Bronchial epithelial cell (primary cell): ENCODE data around the gene ZC3H4. TPM values are rescaled to one million over a fixed set of nuclear protein-coding genes. Genes with fewer than 3 reads are reported as not detected.

ENCODE experiments used
- DNase-seq: peaks from one replicate; pipeline ENCODE4 v3.0.0-alpha.2; 2010; ENCODE audit warnings: low read depth
- FAIRE-seq: peaks from 2 replicates; lab custom pipeline; 2011; peaks lifted over from hg19 to GRCh38; lab: Jason Lieb, UNC
- H3K27me3 ChIP-seq: 2 replicates; pipeline ENCODE4 v1.5.1; 2011; ENCODE audit warnings: low read length; ENCODE audit not compliant: control insufficient read depth, insufficient read depth
- H3K36me3 ChIP-seq: 2 replicates; pipeline ENCODE4 v1.5.1; 2011; ENCODE audit warnings: low read length; ENCODE audit not compliant: control insufficient read depth, insufficient read depth
- H3K4me3 ChIP-seq: 2 replicates; pipeline ENCODE4 v1.5.1; 2011; ENCODE audit warnings: mild to moderate bottlenecking, low read depth, low read length, control low read depth
- total RNA-seq: library from RNA; depleted of rRNA; stranded (reverse); fragments of >200 nt; gene quantifications from 2 replicates; pipeline ENCODE4 v1.2.1, GENCODE V29; 2014
- TF ChIP-seq, protein P1 (sequence below): IDR thresholded peaks from 2 replicates; pipeline ENCODE4 v1.5.1; 2011; ENCODE audit warnings: mild to moderate bottlenecking, moderate library complexity, low read length, control low read depth, inconsistent platforms; ENCODE audit not compliant: insufficient read depth, severe bottlenecking

ZC3H4 gene
- total RNA-seq, 1 donor from 2014 or later, result 2.6 TPM

- Histone ChIP-seq H3K27me3 (no peaks in the 10 kb centered on the region), H3K36me3 (peaks cover 2% of the 10 kb centered on the region), H3K4me3 (peak overlapping the region; percentile 69)
- no peak for DNase-seq
- no peak for FAIRE-seq
- TF ChIP-seq, protein P1, sequence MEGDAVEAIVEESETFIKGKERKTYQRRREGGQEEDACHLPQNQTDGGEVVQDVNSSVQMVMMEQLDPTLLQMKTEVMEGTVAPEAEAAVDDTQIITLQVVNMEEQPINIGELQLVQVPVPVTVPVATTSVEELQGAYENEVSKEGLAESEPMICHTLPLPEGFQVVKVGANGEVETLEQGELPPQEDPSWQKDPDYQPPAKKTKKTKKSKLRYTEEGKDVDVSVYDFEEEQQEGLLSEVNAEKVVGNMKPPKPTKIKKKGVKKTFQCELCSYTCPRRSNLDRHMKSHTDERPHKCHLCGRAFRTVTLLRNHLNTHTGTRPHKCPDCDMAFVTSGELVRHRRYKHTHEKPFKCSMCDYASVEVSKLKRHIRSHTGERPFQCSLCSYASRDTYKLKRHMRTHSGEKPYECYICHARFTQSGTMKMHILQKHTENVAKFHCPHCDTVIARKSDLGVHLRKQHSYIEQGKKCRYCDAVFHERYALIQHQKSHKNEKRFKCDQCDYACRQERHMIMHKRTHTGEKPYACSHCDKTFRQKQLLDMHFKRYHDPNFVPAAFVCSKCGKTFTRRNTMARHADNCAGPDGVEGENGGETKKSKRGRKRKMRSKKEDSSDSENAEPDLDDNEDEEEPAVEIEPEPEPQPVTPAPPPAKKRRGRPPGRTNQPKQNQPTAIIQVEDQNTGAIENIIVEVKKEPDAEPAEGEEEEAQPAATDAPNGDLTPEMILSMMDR, result no peak
Measured at GRCh38 chr19:47111682-47112165, 1.9 kb downstream of the ZC3H4 start.

DNA sequence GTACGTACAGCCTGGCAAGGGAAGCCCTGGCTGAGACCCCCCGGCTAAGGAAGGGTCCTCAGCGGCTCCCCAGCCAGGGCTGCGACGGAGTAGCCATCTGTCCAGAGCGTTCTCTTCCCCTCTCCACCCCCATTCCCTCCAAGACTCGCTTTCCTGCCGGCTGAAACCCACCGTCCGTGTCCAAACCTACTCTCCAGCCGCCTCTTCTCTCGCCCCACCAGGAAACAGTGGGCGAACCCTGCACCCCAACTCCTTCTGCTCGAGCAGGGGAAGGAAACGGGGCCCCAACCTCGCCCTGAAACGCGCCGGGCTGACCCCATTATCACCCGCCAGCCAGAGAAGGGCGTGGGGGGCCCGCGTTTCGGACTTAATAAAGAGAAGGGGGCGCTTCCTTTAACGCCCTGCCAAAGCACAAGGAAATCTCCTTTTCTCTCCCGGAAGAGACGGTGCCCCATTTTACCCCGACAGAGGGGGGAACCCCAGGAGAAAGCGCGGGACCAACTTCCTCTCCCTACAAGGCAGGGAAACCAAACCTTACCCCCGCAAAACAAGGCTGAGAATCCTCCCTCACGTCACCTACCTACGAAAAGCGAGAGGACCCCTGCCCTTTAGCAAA, 2.5 kb downstream of the ZC3H4 start:
- TF ChIP-seq, protein P1, result no peak
- H3K27me3 ChIP-seq, result no peaks in the 10 kb centered on the region
- H3K36me3 ChIP-seq, result peaks cover 2% of the 10 kb centered on the region
- FAIRE-seq, result no peak
- H3K4me3 ChIP-seq, result peak overlapping the region; percentile 69
- no peak for DNase-seq

DNA sequence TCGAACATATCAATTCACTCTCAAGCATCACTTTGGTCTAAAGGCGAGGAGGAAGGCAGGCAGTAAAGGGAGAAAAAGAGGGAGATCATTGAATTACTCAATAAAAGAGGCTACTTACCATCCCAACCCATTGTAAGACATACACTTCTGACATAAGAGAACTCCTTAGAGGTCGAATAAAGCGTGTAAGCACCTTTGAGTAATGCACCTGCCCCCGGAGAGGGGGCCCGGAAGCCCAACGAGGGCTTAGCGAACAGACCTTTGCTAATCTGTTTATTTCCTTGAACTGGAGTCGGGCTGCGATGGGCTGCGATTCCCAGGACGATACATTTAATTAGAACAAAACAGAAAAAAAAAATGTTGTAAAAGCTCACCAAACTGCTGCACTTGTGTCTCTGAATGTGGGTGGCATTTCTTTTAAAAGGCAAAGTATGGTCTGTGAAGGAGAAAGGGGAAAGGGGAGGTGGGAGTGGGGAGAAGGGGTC, 3.0 kb downstream of the ZC3H4 start:
- H3K4me3 ChIP-seq, result peak overlapping the region; percentile 69
- DNase-seq (no peak), FAIRE-seq (no peak)
- TF ChIP-seq, protein P1, result no peak
- no peaks in the 10 kb centered on the region for H3K27me3 ChIP-seq
- peaks cover 2% of the 10 kb centered on the region for H3K36me3 ChIP-seq

DNA sequence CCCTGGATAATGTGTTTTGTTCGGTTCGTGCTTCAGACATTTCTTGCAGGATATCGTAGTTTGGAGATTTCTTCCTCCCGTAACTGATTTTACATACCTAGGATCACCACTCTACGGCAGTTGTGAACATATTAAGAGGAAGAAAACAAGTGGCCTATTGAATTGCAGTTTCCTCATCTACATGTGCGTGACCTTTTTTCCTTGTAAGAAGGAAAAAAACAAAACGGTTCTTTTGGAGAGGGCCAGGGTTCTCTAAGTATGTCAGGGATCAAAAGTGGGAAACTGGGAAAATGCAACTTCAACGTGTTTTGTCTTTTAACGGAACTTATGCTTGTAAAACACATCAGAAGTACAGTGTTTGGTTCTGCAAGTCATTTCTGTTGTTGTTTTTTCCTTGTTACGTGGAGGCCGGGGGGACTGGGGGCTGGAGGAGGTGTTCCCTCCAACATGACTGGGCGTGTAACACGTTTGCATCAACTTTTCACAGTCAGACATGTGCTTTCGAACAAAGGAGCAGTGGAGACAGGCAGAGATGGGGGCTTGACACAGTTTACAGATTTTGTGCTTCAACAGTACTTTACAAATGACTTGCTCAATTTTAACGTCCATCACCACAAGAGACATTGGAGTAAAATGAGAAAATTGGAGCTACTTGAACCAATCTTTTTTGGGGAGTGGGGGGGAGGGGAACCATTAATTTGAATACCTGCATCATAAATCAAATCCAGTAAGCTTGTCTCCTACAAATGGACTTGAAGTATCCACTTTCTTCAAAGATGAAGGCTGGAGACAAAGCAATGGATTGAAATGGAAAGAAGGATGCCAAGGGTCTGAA, 3.8 kb downstream of the ZC3H4 start:
- Histone ChIP-seq H3K4me3 (peak overlapping the region; percentile 69), H3K36me3 (peaks cover 5% of the 10 kb centered on the region), H3K27me3 (no peaks in the 10 kb centered on the region)
- DNase-seq (peak; percentile 63), FAIRE-seq (no peak)
- TF ChIP-seq, protein P1, result no peak

DNA sequence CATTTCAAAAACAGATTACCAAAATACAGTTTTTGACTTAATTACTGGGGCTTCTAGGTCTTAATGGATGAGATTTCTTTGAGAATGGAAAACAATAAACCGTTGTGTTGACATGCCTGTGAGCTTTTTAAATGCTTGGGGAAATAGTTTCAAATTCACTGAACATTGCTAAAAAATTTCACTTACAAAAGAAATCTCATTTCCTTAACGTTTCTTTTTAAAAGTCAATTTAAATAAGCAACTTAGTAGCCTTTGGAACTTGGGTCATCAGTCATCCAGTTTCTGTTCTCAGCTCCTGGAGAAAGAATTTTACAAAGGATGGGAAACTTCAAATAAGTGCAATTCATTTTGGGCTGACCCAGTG, 4.4 kb downstream of the ZC3H4 start:
- TF ChIP-seq, protein P1, result no peak
- FAIRE-seq (no peak), DNase-seq (no peak)
- no peaks in the 10 kb centered on the region for H3K27me3 ChIP-seq
- peaks cover 5% of the 10 kb centered on the region for H3K36me3 ChIP-seq
- H3K4me3 ChIP-seq, result no peak overlapping the region
